ENCODE measurements around the gene CUL2. TPM values are rescaled to one million over a fixed set of nuclear protein-coding genes. Genes with fewer than 3 reads are reported as not detected.
"Not testable (repeated sequence)": the region's sequence is repeated elsewhere in the genome, so short reads cannot be mapped to it uniquely, and the experiment has no call there.

CUL2 gene
- total RNA-seq, 2 donors from 2014 or later, result 27.3 to 49.7 TPM

- Mint-ChIP-seq H3K36me3 (ENCODE audit: low read depth) (no peaks in the 10 kb centered on the region), H3K27ac (no peak overlapping the region), H3K9me3 (no peaks in the 10 kb centered on the region), H3K4me1 (no peaks in the 10 kb centered on the region), H3K4me3 (no peak overlapping the region), H3K27me3 (peaks cover 9% of the 10 kb centered on the region)
- no peak for ATAC-seq (replicated peaks)
Observed at GRCh38 chr10:35097510-35097909, 7.4 kb upstream of the CUL2 start.

- Mint-ChIP-seq H3K4me3 (no peak overlapping the region), H3K27ac (no peak overlapping the region), H3K9me3 (no peaks in the 10 kb centered on the region), H3K36me3 (ENCODE audit: low read depth) (no peaks in the 10 kb centered on the region), H3K4me1 (peaks cover 2% of the 10 kb centered on the region), H3K27me3 (peaks cover 9% of the 10 kb centered on the region)
- no peak for ATAC-seq (replicated peaks)
Observed at GRCh38 chr10:35096312-35096711, 6.2 kb upstream of the CUL2 start.

GRCh38 chr10:35092851-35093250, 2.7 kb upstream of the CUL2 start:
- Mint-ChIP-seq H3K27me3 (peaks cover 6% of the 10 kb centered on the region), H3K27ac (no peak overlapping the region), H3K4me3 (no peak overlapping the region), H3K36me3 (ENCODE audit: low read depth) (peaks cover 1% of the 10 kb centered on the region), H3K9me3 (no peaks in the 10 kb centered on the region), H3K4me1 (peaks cover 23% of the 10 kb centered on the region)
- no peak for ATAC-seq (replicated peaks)

- Mint-ChIP-seq H3K27me3 (peaks cover 6% of the 10 kb centered on the region), H3K4me1 (peaks cover 29% of the 10 kb centered on the region), H3K27ac (no peak overlapping the region), H3K36me3 (ENCODE audit: low read depth) (peaks cover 8% of the 10 kb centered on the region), H3K4me3 (no peak overlapping the region), H3K9me3 (no peaks in the 10 kb centered on the region)
- ATAC-seq (replicated peaks), result no peak
Observed at GRCh38 chr10:35091994-35092790, 2.1 kb upstream of the CUL2 start.

DNA sequence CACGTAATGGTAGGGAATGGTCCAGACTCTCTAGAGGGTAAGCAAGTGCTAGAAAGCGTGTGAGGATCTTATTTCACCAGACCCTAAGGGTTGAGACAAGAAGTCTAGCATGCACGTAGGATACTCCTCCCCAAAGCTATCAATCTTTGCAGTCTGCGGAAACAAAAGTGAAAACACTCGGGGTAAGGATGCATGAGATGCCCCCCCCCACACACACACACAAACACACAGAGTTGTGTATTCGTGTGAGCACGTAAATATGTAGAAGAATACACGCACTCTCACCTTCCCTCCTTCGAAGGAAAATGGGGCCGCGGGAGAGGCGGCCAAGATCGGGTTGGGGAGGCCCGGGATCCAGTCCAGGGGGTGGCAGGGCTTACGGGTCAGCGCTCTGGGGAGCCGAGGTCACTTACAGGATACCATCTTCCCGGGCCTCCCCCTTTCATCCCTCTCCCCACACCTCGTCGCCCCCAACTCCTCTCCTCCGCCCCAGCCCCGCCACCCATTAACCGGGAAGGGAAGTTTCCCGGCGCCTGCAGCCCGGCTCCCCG, 455 bp downstream of the CUL2 start:
- Mint-ChIP-seq H3K4me1 (peaks cover 35% of the 10 kb centered on the region), H3K4me3 (peak overlapping the region; percentile 92), H3K27me3 (no peaks in the 10 kb centered on the region), H3K36me3 (ENCODE audit: low read depth) (peaks cover 9% of the 10 kb centered on the region), H3K9me3 (no peaks in the 10 kb centered on the region), H3K27ac (peak overlapping the region; percentile 91)
- peak; percentile 15 for ATAC-seq (replicated peaks)

GRCh38 chr10:35083242-35083641, 6.9 kb downstream of the CUL2 start:
- ATAC-seq (replicated peaks), result no peak

GRCh38 chr10:35080261-35080660, 9.9 kb downstream of the CUL2 start:
- not testable (repeated sequence) for H3K27ac Mint-ChIP-seq; H3K4me3 Mint-ChIP-seq; ATAC-seq (replicated peaks); H3K9me3 Mint-ChIP-seq; H3K27me3 Mint-ChIP-seq
- H3K4me1 Mint-ChIP-seq, result peaks cover 20% of the 10 kb centered on the region
- peaks cover 33% of the 10 kb centered on the region for H3K36me3 Mint-ChIP-seq (ENCODE audit: low read depth)

More at GRCh38 chr10:35083242-35083641, 6.9 kb downstream of the CUL2 start:
- no peaks in the 10 kb centered on the region for H3K27me3 Mint-ChIP-seq
- no peaks in the 10 kb centered on the region for H3K9me3 Mint-ChIP-seq
- peak overlapping the region; percentile 9 for H3K27ac Mint-ChIP-seq
- peaks cover 41% of the 10 kb centered on the region for H3K36me3 Mint-ChIP-seq (ENCODE audit: low read depth)
- H3K4me3 Mint-ChIP-seq, result no peak overlapping the region
- peaks cover 36% of the 10 kb centered on the region for H3K4me1 Mint-ChIP-seq

GRCh38 chr10:35079763-35080162, 10.4 kb downstream of the CUL2 start:
- Mint-ChIP-seq H3K27me3 (no peaks in the 10 kb centered on the region), H3K36me3 (ENCODE audit: low read depth) (peaks cover 33% of the 10 kb centered on the region), H3K4me1 (peaks cover 20% of the 10 kb centered on the region), H3K9me3 (no peaks in the 10 kb centered on the region), H3K27ac (no peak overlapping the region), H3K4me3 (no peak overlapping the region)
- ATAC-seq (replicated peaks), result no peak

DNA sequence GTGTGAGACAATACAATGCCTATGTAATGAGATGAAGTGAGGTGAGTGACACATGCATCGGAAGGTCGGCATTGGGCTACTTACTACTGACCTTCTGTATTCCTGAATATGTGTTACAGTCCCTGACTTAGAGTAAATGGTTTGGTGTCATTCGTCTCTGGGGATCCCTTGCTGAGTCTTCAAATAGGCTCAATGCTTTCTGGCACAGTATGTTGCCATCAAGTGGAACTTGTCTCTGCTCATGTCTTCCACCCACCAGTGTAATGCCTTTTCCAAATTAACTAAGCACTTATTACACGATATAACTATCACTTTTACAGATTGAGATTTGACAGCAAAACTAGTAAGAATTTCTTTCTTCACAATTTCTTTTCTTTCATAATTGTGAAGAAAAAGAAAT, 10.9 kb downstream of the CUL2 start:
- Mint-ChIP-seq H3K27ac (no peak overlapping the region), H3K4me3 (no peak overlapping the region), H3K4me1 (peaks cover 24% of the 10 kb centered on the region), H3K9me3 (no peaks in the 10 kb centered on the region), H3K36me3 (ENCODE audit: low read depth) (peaks cover 33% of the 10 kb centered on the region), H3K27me3 (no peaks in the 10 kb centered on the region)
- ATAC-seq (replicated peaks), result no peak

DNA sequence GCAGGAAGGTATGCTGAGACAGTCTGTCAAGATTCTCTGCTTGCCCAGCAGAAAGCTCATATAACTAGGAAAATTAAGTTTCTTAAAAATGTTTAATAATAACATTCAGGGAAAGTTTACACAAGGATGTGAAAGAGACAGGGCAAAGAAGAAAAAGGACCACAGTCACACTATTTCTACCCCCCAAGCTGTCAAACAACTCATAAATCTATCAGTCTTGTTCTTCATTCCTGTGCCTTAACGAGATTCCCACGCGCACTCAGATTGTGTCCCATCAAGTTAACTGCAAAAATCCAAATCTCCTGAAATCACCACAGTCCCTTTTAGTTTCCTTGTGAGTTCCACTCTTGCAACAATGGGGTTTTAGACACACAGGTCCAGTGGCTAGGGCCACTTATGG, 14.9 kb downstream of the CUL2 start:
- peaks cover 17% of the 10 kb centered on the region for H3K4me1 Mint-ChIP-seq
- no peak overlapping the region for H3K4me3 Mint-ChIP-seq
- no peaks in the 10 kb centered on the region for H3K27me3 Mint-ChIP-seq
- peaks cover 21% of the 10 kb centered on the region for H3K36me3 Mint-ChIP-seq (ENCODE audit: low read depth)
- ATAC-seq (replicated peaks), result no peak
- no peaks in the 10 kb centered on the region for H3K9me3 Mint-ChIP-seq
- H3K27ac Mint-ChIP-seq, result peak overlapping the region; percentile 67

- ATAC-seq (replicated peaks), result no peak
- Mint-ChIP-seq H3K4me1 (peaks cover 15% of the 10 kb centered on the region), H3K27ac (peak overlapping the region; percentile 67), H3K27me3 (no peaks in the 10 kb centered on the region), H3K9me3 (no peaks in the 10 kb centered on the region), H3K4me3 (no peak overlapping the region), H3K36me3 (ENCODE audit: low read depth) (peaks cover 25% of the 10 kb centered on the region)
Observed at GRCh38 chr10:35074266-35074665, 15.9 kb downstream of the CUL2 start.

DNA sequence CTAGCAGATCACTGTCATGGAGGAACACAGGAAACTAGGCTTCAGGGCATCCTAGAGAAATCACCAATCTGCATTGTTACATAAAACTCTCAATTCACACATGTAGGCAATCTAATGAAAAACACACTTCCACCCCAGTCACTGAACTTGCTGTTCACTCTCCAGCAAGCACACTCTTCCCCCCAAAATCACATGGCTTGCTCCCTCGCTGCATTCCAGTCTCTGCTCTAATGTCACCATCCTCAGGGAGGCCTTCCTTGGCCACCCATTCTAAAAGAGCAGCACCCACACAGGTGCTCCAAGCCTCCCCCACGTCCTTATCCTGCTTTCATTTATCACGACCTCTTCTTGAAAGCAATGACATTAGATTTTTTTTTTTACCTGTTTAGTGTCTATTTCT, 19.6 kb downstream of the CUL2 start:
- no peak for ATAC-seq (replicated peaks)
- Mint-ChIP-seq H3K36me3 (ENCODE audit: low read depth) (peaks cover 57% of the 10 kb centered on the region), H3K27me3 (no peaks in the 10 kb centered on the region), H3K4me3 (no peak overlapping the region), H3K9me3 (no peaks in the 10 kb centered on the region), H3K27ac (peak overlapping the region; percentile 16), H3K4me1 (peaks cover 14% of the 10 kb centered on the region)

DNA sequence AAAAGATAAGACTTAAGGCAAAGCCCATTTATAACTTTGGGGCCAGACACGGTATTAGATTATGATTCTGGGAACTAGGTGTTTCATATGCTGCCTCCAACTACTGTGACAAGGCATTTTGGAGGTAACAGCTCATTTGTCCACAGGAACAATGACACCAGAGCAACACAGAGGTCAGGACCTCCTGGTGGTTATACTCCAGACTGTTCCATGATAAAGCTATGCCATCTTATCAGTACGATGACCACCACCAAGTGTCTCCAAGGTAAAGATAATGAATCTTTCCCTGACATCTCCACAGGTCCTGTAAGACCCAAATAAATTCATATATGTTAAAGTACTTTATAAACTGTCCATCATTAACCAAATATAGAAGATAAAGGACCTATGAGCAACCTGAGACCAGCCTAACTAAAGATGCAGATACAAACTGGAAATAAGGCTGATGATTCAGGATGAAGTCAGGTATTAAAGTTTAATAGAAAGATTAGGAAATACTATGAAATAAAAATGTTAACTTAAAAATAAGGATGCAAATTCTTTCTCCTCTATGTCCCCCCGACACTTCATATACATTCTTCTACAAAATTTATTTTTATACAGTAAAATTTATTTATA, 26.2 kb downstream of the CUL2 start:
- no peaks in the 10 kb centered on the region for H3K27me3 Mint-ChIP-seq
- H3K36me3 Mint-ChIP-seq (ENCODE audit: low read depth), result peaks cover 91% of the 10 kb centered on the region
- H3K9me3 Mint-ChIP-seq, result no peaks in the 10 kb centered on the region

GRCh38 chr10:35059481-35059880, 30.7 kb downstream of the CUL2 start:
- Mint-ChIP-seq H3K4me3 (no peak overlapping the region), H3K27me3 (no peaks in the 10 kb centered on the region), H3K36me3 (ENCODE audit: low read depth) (peaks cover 88% of the 10 kb centered on the region), H3K9me3 (no peaks in the 10 kb centered on the region), H3K27ac (no peak overlapping the region), H3K4me1 (no peaks in the 10 kb centered on the region)
- no peak for ATAC-seq (replicated peaks)

More for the DNA sequence above, 26.2 kb downstream of the CUL2 start:
- Mint-ChIP-seq H3K27ac (no peak overlapping the region), H3K4me1 (no peaks in the 10 kb centered on the region), H3K4me3 (no peak overlapping the region)
- no peak for ATAC-seq (replicated peaks)

GRCh38 chr10:35058686-35059085, 31.5 kb downstream of the CUL2 start:
- no peak for ATAC-seq (replicated peaks)
- Mint-ChIP-seq H3K9me3 (no peaks in the 10 kb centered on the region), H3K27ac (no peak overlapping the region), H3K27me3 (no peaks in the 10 kb centered on the region), H3K4me3 (no peak overlapping the region), H3K36me3 (ENCODE audit: low read depth) (peaks cover 92% of the 10 kb centered on the region), H3K4me1 (no peaks in the 10 kb centered on the region)

Data from activated T-helper 17 cell treated with anti-CD3 and anti-CD28 coated beads, Interleukin-2, amount 50 U/mL, for 72 hours (primary cell).